ENCODE measurements around the gene UBE2G1.

DNA sequence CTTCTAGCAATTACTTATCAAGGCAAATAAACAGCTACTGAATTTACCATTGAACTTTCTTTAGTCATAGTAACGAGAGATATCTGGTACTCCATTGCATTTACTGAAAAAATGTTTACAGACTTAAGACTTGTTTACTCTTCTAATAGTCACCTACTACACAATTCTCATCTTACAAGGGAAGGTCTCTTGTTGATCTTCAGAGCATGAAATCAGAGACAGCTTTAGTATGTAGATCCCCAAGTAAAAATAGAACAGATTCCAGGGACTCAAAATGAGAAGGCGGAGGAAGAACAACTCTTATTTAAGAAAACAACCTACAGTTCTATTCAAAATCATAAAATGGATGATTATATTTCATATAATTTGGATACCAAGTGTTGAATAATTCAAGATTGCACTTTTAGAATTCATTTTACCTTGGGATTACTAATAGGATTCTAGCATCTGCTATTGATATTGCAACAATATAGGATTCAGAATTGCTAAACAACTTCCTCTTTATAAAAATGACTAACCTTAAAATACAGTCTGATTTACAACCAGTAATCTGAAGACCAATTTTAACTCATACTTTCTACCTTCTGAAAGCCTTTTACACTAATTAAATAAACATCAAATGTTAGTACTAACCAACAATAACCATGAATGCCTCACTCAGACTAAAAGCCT is 20.8 kb downstream of the UBE2G1 start:
- TF ChIP-seq, protein P1, sequence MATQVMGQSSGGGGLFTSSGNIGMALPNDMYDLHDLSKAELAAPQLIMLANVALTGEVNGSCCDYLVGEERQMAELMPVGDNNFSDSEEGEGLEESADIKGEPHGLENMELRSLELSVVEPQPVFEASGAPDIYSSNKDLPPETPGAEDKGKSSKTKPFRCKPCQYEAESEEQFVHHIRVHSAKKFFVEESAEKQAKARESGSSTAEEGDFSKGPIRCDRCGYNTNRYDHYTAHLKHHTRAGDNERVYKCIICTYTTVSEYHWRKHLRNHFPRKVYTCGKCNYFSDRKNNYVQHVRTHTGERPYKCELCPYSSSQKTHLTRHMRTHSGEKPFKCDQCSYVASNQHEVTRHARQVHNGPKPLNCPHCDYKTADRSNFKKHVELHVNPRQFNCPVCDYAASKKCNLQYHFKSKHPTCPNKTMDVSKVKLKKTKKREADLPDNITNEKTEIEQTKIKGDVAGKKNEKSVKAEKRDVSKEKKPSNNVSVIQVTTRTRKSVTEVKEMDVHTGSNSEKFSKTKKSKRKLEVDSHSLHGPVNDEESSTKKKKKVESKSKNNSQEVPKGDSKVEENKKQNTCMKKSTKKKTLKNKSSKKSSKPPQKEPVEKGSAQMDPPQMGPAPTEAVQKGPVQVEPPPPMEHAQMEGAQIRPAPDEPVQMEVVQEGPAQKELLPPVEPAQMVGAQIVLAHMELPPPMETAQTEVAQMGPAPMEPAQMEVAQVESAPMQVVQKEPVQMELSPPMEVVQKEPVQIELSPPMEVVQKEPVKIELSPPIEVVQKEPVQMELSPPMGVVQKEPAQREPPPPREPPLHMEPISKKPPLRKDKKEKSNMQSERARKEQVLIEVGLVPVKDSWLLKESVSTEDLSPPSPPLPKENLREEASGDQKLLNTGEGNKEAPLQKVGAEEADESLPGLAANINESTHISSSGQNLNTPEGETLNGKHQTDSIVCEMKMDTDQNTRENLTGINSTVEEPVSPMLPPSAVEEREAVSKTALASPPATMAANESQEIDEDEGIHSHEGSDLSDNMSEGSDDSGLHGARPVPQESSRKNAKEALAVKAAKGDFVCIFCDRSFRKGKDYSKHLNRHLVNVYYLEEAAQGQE (IDR thresholded peaks at IDR 0.05; ENCODE audit: borderline replicate concordance) = no peak
- TF ChIP-seq, protein P2, sequence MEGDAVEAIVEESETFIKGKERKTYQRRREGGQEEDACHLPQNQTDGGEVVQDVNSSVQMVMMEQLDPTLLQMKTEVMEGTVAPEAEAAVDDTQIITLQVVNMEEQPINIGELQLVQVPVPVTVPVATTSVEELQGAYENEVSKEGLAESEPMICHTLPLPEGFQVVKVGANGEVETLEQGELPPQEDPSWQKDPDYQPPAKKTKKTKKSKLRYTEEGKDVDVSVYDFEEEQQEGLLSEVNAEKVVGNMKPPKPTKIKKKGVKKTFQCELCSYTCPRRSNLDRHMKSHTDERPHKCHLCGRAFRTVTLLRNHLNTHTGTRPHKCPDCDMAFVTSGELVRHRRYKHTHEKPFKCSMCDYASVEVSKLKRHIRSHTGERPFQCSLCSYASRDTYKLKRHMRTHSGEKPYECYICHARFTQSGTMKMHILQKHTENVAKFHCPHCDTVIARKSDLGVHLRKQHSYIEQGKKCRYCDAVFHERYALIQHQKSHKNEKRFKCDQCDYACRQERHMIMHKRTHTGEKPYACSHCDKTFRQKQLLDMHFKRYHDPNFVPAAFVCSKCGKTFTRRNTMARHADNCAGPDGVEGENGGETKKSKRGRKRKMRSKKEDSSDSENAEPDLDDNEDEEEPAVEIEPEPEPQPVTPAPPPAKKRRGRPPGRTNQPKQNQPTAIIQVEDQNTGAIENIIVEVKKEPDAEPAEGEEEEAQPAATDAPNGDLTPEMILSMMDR (IDR thresholded peaks at IDR 0.05; ENCODE audit: poor library complexity, severe bottlenecking) = no peak
- no peak for TF ChIP-seq POLR2AphosphoS5 (IDR thresholded peaks at IDR 0.05)

Measured in neural cell (in vitro differentiated cells).